ENCODE measurements around the gene CSGALNACT2.

The CSGALNACT2 gene

GRCh38 chr10:43188702-43189101 lies 50.5 kb downstream of the CSGALNACT2 start:
- no peak for DNase-seq

DNA sequence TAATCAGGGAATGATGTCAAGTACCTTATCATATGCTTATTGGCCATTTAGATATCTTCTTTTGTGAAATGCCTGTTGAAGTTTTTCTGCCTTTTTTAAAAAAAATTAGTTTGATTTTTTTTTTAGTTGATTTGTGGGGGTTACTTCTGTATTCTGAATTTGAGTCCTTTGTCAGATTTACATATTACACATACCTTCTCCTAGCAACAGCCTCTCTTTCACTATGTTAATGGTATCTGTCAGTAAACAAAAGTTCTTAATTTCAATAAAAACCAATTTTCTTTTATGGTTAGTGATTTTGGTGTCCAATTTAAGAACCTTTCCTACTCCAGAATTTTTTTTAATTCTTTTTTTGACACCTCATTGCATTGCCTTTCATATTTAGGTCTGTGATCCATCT lies 52.0 kb downstream of the CSGALNACT2 start:
- DNase-seq, result no peak

GRCh38 chr10:43190775-43191174 lies 52.5 kb downstream of the CSGALNACT2 start:
- DNase-seq, result no peak

- no peak for DNase-seq
These were observed 54.6 kb downstream of the CSGALNACT2 start for GRCh38 chr10:43192884-43193283.

DNA sequence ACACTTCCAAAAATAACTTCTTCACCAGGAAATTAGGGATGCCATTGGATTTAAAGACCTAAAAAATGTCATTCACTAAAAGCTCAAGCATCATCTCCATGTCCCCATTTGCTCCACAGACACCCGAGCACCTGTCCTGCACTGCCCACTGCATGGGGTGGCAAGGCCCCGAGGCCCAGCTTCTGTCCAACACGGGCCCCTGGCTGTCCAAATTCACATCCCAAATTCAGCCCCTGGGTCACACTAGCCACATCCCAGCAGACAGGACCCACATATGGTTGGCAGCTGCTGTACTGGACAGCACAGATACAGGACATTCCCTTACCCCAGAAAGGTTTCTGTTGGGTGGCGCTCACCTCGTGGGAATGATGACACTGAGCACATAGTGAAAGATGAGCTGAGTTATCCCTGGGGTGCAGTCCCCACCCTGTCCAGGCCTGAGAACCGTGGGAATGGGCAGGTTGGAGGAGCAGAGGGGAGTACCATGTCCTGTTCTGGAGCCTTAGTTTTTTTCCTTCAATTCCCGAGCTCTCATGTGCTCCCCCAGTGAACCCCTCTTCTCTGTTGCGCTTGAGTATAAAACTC lies 55.3 kb downstream of the CSGALNACT2 start:
- no peak for DNase-seq

GRCh38 chr10:43194266-43194665 lies 56.0 kb downstream of the CSGALNACT2 start:
- DNase-seq, result no peak

DNA sequence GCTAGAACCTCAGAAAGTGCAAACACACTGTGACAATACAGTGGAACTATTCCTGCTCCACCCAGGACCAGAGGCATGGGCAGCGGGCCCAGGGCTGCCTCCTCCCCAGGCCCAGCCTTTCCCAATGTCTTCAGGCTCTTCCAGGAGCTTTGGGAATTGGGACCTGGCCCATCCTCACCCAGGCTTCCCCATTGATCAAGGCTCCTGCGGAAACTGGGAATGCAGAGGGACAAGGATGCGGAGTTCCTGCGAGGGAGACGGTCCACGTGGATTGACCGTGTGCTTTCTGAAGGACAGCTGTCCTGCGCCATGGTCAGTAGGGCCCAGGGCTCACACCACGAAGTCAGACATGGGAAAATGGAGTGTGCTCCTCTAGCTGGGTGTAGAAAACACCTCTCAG lies 56.6 kb downstream of the CSGALNACT2 start:
- no peak for DNase-seq

DNA sequence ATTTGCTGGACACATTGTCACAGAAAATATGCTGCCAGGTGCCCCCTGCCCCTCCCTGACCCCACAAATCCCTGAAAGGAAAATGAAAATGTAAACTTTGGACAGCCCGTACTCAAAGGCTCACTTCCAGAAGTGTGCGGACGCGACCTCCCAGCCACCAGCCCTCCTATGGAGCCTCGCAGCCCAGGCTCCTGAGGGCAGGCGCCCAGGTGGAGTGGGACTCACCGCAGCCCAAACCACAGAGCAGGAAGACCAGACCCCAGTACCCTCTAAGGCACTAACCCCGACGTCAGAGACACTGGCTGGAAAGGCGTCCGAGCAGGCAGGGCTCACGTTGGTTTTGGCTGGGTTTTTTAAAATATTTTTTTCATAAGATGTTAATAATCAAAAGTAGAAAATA lies 57.3 kb downstream of the CSGALNACT2 start:
- no peak for DNase-seq

- DNase-seq, result no peak
These were observed 58.1 kb downstream of the CSGALNACT2 start for GRCh38 chr10:43196131-43196980.

- DNase-seq, result no peak
These were observed 59.0 kb downstream of the CSGALNACT2 start for GRCh38 chr10:43196981-43197833.

GRCh38 chr10:43197834-43198681 lies 59.8 kb downstream of the CSGALNACT2 start:
- DNase-seq, result no peak

GRCh38 chr10:43198682-43199005 lies 60.4 kb downstream of the CSGALNACT2 start:
- no peak for DNase-seq

- no peak for DNase-seq
These were observed 60.9 kb downstream of the CSGALNACT2 start for GRCh38 chr10:43199088-43199683.

GRCh38 chr10:43199684-43200537 lies 61.7 kb downstream of the CSGALNACT2 start:
- DNase-seq, result no peak

- DNase-seq, result no peak
These were observed 62.5 kb downstream of the CSGALNACT2 start for GRCh38 chr10:43200538-43201390.

DNA sequence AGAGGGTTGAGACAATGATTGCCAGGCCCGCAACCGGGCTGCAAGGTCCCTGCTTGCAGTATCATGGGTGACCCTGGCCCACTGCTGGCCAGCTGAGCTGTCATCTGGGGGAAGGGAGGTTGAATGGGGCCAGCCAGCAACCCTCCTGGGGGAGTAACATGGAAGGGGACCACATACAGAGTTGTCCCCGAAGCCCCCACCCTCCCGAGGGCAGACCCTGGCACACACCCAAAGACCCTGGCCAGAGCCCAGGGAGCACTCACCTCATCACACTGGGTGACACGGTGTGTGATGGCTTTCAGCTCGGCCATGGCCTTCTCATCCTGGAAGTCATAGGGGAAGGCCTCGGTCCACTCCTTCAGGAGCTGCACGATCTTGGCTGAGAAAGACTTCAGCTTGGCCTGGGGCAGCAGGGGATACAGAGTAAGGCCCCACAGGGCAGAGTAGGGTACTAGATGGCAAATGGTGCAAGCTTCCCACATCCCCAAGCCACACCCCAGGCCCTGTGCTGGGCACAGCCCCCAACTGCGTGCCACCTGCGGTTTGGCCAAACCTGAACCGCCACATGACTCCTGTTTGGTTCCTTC lies 63.4 kb downstream of the CSGALNACT2 start:
- DNase-seq, result no peak

GRCh38 chr10:43202224-43202656 lies 64.0 kb downstream of the CSGALNACT2 start:
- peak; percentile 49 for DNase-seq

GRCh38 chr10:43202657-43203447 lies 64.6 kb downstream of the CSGALNACT2 start:
- peak; percentile 53 for DNase-seq

Data from femur (tissue), 1 donor.